NCI-H187 (cell line): ENCODE data around the gene MCEMP1.
"Not testable (repeated sequence)": the region's sequence is repeated elsewhere in the genome, so short reads cannot be mapped to it uniquely, and the experiment has no call there.

Experiments
- DNase-seq, 2 experiments: peaks; one replicate each; lab custom pipeline; 2025; lab: John Stamatoyannopoulos, UW

Gene MCEMP1

DNA sequence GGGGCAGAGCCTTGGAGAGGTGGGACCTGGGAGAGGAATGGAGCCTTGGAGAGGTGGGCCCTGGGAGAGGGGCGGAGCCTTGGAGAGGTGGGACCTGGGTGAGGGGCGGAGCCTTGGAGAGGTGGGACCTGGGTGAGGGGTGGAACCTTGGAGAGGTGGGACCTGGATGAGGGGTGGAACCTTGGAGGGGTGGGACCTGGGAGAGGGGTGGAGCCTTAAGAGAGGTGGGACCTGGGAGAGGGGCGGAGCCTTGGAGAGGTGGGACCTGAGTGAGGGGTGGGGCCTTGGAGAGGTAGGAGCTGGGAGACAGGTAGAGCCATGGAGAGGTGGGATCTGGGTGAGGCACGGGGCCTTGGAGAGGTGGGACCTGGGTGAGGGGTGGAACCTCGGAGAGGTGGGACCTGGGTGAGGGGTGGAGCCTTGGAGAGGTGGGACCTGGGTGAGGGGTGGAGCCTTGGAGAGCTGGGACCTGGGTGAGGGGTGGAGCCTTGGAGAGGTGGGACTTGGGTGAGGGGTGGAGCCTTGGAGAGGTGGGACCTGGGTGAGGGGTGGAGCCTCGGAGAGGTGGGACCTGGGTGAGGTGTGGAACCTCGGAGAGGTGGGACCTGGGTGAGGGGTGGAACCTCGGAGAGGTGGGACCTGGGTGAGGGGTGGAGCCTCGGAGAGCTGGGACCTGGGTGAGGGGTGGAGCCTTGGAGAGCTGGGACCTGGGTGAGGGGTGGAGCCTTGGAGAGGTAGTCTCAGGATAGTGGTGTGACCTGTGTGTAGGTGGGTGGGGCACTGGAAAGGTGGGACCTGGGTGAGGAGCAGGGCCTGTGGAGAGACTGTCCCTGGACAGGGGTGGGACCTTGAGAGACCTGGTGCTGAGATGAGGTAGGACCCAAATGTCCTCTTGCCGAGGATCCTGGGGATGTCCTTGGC lies 33.0 kb upstream of the MCEMP1 start:
- not testable (repeated sequence) for DNase-seq

DNA sequence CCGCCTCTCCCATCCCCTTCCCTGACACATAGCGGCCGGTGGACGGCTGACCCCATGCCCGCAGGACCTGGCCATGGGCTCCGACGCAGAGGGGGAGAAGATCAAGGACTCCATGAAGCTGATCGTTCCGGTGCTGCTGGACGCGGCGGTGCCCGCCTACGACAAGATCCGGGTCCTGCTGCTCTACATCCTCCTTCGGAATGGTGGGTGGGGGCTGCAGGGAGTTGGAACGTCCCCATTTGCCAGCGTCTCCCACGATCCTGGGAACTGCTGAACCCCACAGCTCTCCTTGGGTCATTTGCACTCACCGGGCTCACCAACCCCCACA lies 32.4 kb upstream of the MCEMP1 start:
- DNase-seq, result no peak

- DNase-seq, result no peak
Measured at GRCh38 chr19:7645163-7645562, 31.7 kb upstream of the MCEMP1 start.

DNA sequence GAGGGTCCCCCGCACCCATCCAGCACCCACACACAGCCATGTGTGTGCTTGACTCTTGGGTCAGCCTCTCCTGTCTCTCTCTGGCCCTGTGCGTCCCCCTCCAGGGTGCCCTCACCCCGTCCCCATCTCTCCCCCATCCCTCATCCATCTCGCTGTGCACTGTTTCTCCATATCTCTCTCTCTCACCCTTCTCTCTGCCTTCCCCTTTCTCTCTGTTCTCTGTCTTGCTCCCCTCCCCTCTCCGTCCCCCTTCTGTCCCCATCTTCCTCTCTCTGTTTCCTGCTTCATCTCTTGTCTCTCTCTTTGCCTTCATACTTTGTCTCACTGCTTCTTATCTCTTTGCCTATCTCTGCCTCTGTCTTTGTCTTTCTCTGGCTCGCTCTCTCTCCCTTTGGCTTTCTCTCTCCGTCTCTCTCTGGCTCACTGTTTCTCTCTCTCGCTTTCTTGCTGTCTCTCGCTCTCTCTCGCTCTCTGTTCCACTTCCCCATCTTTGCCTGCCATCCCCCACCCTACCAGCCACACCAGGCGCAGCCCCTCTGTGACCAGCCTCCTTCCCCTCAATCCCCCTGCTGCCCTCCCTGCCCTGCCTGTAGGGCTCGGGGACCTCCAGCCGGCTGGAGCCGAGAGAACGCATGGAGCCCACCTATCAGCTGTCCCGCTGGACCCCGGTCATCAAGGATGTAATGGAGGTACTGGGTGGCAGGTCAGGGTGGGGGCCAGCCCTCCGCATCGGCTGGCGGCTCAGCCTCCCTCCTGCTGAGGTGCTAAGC lies 31.0 kb upstream of the MCEMP1 start:
- DNase-seq, result no peak

- DNase-seq, result no peak
Measured at GRCh38 chr19:7646426-7646700, 30.5 kb upstream of the MCEMP1 start.

- no peak for DNase-seq
Measured at GRCh38 chr19:7647156-7647555, 29.7 kb upstream of the MCEMP1 start.

GRCh38 chr19:7648265-7649014 lies 28.4 kb upstream of the MCEMP1 start:
- DNase-seq, result no peak

GRCh38 chr19:7650148-7650547 lies 26.7 kb upstream of the MCEMP1 start:
- DNase-seq, result no peak

- DNase-seq, result peak in 1 of 2 experiments; percentile 5
Measured at GRCh38 chr19:7652061-7652641, 24.7 kb upstream of the MCEMP1 start.

DNA sequence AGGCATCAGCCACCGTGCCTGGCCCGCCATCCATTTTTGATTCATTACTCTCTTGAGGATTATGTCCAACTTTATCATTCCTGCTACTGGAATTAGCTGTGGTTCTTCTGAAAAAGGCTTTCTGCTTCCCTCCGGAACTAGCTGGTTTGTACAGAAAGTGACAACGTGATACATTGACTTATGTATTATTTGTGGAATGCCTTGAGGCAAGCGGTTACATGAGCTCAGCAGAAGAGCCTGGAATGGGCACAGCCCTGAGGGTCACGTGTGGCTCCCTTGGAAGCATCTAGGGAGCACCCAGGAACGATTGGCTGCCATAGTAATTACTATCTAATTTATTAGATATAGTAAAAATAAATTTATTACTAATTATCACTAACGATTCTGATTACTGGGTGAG lies 22.5 kb upstream of the MCEMP1 start:
- no peak for DNase-seq

DNA sequence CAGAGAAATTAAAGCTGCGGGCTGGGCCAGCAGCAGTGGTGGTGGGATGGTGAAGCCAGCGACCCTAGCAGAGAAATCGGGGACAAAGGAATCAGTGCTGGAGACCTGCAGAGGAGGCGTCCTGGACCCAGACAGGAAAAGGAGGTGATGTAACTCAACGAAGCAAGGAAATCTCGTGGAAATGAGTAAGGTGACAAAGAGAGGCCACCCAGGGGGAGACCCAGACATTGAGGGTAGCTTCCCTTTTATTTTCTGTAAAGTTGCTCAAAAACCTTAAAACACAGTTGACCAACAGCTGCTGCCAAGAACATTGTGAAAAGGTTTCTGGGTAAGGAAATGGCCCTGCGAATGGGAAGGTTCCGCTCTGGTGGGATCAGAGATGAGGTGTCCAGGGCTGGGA lies 21.3 kb upstream of the MCEMP1 start:
- no peak for DNase-seq

- no peak for DNase-seq
Measured at GRCh38 chr19:7657131-7657751, 19.6 kb upstream of the MCEMP1 start.

- no peak for DNase-seq
Measured at GRCh38 chr19:7658219-7658686, 18.6 kb upstream of the MCEMP1 start.

DNA sequence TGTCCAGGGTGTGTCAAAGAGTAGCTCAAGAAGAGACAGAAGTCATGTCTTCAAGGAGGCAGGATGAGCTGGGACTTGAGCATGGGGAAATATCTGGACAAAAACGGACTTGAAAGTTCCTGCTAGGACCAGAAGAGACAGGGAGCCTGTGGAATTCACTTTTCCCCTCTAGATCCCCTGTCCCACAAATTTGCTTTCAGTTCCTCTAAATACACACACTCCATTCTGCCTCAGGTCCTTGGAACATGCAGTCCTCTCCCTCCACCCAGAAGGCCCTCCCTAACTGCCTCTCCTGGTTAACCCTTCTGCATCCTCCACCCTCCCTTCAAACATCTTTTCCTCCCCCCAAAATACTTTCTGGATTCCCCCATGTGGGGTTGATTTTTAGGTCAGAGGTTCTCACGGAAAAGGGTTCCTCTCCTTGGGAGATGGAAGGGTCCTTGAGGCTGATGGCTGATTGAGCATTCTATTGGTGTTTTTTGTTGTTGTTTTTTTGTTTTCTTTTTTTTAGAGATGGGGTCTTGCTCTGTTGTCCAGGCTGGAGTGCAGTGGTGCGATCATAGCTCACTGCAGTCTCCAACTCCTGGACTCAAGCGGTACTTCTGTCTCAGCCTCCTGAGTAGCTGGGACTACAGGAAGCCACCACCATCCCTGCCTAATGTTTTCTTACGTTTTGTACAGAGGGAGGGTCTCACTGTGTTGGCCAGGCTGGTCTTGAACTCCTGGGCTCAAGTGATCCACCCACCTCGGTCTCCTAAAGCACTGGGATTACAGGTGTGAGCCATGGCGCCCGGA lies 14.9 kb upstream of the MCEMP1 start:
- DNase-seq, result no peak

DNA sequence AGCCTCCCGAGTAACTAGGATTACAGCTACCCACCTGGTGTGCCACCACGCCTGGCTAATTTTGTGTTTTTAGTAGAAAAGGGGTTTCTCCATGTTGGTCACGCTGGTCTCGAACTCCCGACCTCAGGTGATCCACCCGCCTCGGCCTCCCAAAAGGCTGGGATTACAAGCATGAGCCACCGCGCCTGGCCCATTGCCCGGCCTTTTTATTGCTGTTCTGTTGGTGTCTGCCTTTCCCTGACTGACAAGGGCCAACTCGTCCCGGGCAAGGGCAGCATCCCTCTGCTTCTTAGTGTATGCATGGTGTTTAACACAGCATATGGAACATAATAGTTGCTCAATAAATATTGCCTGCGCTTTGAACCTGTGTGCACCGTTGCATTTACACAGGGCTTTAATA lies 14.2 kb upstream of the MCEMP1 start:
- DNase-seq, result no peak

DNA sequence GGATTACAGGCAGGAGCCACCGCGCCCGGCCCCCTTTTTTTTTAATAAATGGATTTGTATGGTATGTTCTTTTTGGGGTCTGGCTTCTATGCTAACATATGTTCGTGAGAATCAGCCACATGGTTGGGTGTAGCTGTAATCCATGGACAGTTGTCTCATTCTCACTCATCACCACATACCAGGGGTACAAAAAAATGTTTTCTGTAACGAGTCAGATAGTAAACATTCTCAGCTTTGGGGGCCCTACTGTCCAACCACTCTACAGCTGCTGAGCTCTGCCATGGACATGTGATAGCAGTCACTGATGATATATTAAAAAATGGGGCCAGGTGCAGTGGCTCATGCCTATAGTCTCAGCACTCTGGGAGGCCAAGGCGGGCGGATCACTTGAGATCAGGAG lies 13.2 kb upstream of the MCEMP1 start:
- DNase-seq, result no peak

DNA sequence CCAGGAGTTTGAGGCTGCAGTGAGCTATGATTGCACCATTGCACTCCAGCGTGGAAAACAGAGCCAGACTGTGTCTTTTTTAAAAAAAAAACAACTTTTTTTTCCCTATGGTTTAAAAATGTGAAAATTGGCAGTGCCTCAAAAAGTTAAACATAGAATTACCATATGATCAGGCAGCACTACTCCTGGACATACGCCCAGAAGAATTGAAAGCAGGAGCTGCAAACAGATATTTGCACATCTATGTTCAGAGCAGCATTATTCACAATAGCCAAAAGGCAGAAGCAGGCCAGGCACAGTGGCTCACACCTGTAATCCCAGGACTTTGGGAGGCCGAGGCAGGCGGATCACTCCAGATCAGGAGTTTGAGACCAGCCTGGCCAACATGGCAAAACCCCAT lies 11.8 kb upstream of the MCEMP1 start:
- DNase-seq, result no peak

DNA sequence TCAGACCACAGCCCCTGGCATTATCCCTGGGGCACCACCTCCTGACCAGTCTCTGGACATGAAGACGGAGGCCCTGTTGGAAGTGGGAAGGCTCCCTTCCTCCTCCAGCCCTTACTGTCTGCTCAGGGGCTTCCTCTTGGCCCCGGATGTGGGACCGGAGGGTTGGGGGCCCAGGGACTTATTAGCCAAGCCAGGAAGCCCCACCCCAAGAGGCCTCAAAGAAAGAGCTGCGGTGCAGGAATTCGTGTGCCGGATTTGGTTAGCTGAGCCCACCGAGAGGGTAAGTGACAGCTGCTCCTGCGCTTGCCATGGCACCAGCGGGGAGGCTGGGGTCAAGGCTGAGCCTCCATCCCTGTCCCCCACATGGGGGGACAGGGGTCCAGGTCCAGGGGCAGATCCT lies 8.0 kb upstream of the MCEMP1 start, which contains the start of gene RETN:
Gene RETN (plus strand): TSS at position 208 of the 400 bp plus-strand sequence. CDS start 278 bp downstream, outside the sequence.
- no peak for DNase-seq

DNA sequence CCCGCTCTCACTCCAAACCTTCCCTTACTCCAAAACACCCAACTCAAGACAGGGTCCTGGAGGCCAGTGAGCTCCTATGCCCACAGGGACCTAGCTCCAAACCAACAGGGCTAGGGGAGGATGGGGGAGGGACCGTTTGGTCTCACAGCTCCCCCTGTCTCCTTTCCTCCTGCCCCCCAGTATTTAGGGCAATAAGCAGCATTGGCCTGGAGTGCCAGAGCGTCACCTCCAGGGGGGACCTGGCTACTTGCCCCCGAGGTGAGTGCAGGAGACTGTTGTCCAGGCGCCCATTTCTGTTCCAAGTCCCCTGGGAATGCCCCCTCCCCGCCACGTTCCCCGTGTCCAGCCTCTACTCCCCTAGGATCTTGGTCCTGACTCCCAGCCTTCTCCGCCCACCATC lies 7.2 kb upstream of the MCEMP1 start:
- DNase-seq, result no peak

DNA sequence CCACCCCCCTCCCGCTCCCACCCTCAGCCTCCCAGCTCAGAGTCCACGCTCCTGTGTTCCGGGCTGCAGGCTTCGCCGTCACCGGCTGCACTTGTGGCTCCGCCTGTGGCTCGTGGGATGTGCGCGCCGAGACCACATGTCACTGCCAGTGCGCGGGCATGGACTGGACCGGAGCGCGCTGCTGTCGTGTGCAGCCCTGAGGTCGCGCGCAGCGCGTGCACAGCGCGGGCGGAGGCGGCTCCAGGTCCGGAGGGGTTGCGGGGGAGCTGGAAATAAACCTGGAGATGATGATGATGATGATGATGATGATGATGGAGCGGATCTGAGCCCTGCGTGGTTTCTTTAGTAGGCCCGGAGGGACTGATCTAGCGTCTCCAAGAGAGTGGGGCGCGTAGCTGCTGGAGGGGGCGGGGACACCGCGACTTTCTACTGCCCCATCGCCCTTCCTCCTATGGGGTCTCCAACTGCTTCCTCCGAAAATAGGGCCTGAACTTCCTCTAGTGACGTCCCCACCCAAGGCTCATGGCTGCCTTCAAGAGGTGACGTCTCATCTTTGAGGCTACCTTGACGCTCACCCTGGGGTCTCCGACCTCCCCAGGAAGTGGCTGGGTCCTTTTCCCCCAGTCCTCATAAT lies 6.6 kb upstream of the MCEMP1 start:
- DNase-seq, result no peak
